HepG2 (cell line): Measurements from ENCODE around the gene NCAM2. TPM values are rescaled to one million over a fixed set of nuclear protein-coding genes. Genes with fewer than 3 reads are reported as not detected.

Experiments
- ATAC-seq: fragments of 200-7000 bp; cut with Tn5 transposase; 3 replicates; pipeline ENCODE4 v1.9.1; 2020; ENCODE audit warnings: mild to moderate bottlenecking, moderate library complexity
- Bru-seq: library from RNA; stranded (reverse); fragments of 400-500 nt; gene quantifications from one replicate; lab custom pipeline; 2021; lab: Mats Ljungman, UMichigan
- BruChase-seq, 2 experiments: library from RNA; stranded (reverse); fragments of 400-500 nt; gene quantifications; one replicate each; lab custom pipeline; 2021; lab: Mats Ljungman, UMichigan
- BruUV-seq: library from RNA; stranded (reverse); fragments of 400-500 nt; replicated peaks from 2 replicates; lab custom pipeline; 2021; lab: Mats Ljungman, UMichigan
- CTCF ChIA-PET: fragments of 300-600 bp; formaldehyde crosslinking; extraction: SDS; loops from one replicate; lab custom pipeline; 2021; ENCODE audit warnings: low total read pairs, inconsistent platforms, low intra/inter-chr PET ratio; lab: Yijun Ruan, JAX
- POLR2A ChIA-PET: fragments of 350-600 bp; sonication (Branson Sonifier 250); formaldehyde crosslinking; loops from one replicate; lab custom pipeline; 2020; ENCODE audit warnings: antibody characterized with exemption, inconsistent platforms; lab: Yijun Ruan, JAX
- DNase-seq: peaks from one replicate; pipeline ENCODE4 v3.0.0-alpha.2; 2015; ENCODE audit warnings: low spot score
- FAIRE-seq: peaks from 3 replicates; lab custom pipeline; 2011; peaks lifted over from hg19 to GRCh38; lab: Jason Lieb, UNC
- H2AFZ ChIP-seq: one replicate; pipeline ENCODE4 v1.6.1; 2011; ENCODE audit warnings: low read length, inconsistent platforms
- H3K27ac ChIP-seq: fragments of 300-600 bp; 3 replicates; pipeline ENCODE4 v1.8.0; 2011; ENCODE audit warnings: mixed run types, mild to moderate bottlenecking, mixed read lengths, low read length, inconsistent platforms; ENCODE audit not compliant: insufficient read depth; ENCODE audit errors: extremely low read length
- H3K27me3 ChIP-seq, 2 experiments: fragments of 200-600 bp in 1 of 2; 2 replicates in 1 of 2; 3 replicates in 1 of 2; pipeline versions ENCODE4 v1.6.0 to v1.8.0; 2011; ENCODE audit warnings: low read length in 2 of 2, mild to moderate bottlenecking in 2 of 2, moderate library complexity in 2 of 2, inconsistent platforms in 1 of 2; ENCODE audit not compliant: insufficient read depth in 2 of 2, control insufficient read depth in 1 of 2
- H3K36me3 ChIP-seq, 2 experiments: fragments of 200-600 bp in 1 of 2; replicated peaks in 1 of 2; 2 replicates in 1 of 2; 3 replicates in 1 of 2; pipeline versions ENCODE4 v1.5.1 to v1.8.0; 2011; ENCODE audit warnings: low read length in 2 of 2, inconsistent platforms in 1 of 2; ENCODE audit not compliant: insufficient read depth in 2 of 2, control insufficient read depth in 1 of 2
- H3K4me1 ChIP-seq: 2 replicates; pipeline ENCODE4 v1.5.1; 2012; ENCODE audit warnings: low read length, inconsistent platforms; ENCODE audit not compliant: insufficient read depth
- H3K4me2 ChIP-seq: 2 replicates; pipeline ENCODE4 v1.6.0; 2011; ENCODE audit warnings: low read depth, low read length, inconsistent platforms
- H3K4me3 ChIP-seq, 3 experiments: fragments of 200-600 bp in 1 of 3; sonication (generic), shearing (Covaris generic) in 1 of 3; replicated peaks in 1 of 3; 2 replicates each; pipeline ENCODE4 v1.5.1; 2011 to 2016; ENCODE audit warnings: low read length in 3 of 3, inconsistent platforms in 2 of 3, low read depth in 2 of 3, mild to moderate bottlenecking in 2 of 3, control low read depth in 1 of 3, mixed read lengths in 1 of 3; ENCODE audit not compliant: insufficient read depth in 1 of 3
- H3K79me2 ChIP-seq: one replicate; pipeline ENCODE4 v1.6.1; 2011; ENCODE audit warnings: low read length, inconsistent platforms; ENCODE audit not compliant: insufficient read depth
- H3K9ac ChIP-seq: 2 replicates; pipeline ENCODE4 v1.6.0; 2011; ENCODE audit warnings: mild to moderate bottlenecking, low read depth, low read length, inconsistent platforms; ENCODE audit not compliant: insufficient read depth
- H3K9me3 ChIP-seq: 2 replicates; pipeline ENCODE4 v1.5.1; 2012; ENCODE audit warnings: mild to moderate bottlenecking, low read length
- H4K20me1 ChIP-seq: 2 replicates; pipeline ENCODE4 v1.6.0; 2011; ENCODE audit warnings: inconsistent platforms, mild to moderate bottlenecking, low read length, moderate library complexity; ENCODE audit not compliant: insufficient read depth
- ADNP ChIP-seq: sonication (generic); formaldehyde crosslinking; IDR thresholded peaks from 2 replicates; pipeline ENCODE4 v1.4.0; 2020; ENCODE audit warnings: missing genetic modification reagents
- CHD2 ChIP-seq: IDR thresholded peaks from 2 replicates; pipeline ENCODE4 v1.6.1; 2011; ENCODE audit warnings: low read depth, low read length, improper control_type of control experiment
- FOXK2 ChIP-seq: fragments of 450-650 bp; IDR thresholded peaks from 2 replicates; pipeline ENCODE4 v1.6.1; 2016
- GABPB1 ChIP-seq: IDR thresholded peaks from 2 replicates; pipeline ENCODE4 v1.6.1; 2016; ENCODE audit warnings: mild to moderate bottlenecking, missing genetic modification reagents, moderate library complexity, missing compliant biosample characterization
- HNRNPLL ChIP-seq: fragments of 200-400 bp; formaldehyde crosslinking; IDR thresholded peaks from 2 replicates; pipeline ENCODE4 v1.6.1; 2017; ENCODE audit warnings: mild to moderate bottlenecking, low read depth, low read length; ENCODE audit not compliant: poor library complexity, severe bottlenecking
- KDM2A ChIP-seq: sonication (generic); formaldehyde crosslinking; IDR thresholded peaks from 2 replicates; pipeline ENCODE4 v1.4.0; 2020; ENCODE audit warnings: low read depth, missing genetic modification reagents, borderline replicate concordance
- POGZ ChIP-seq: sonication (generic); formaldehyde crosslinking; IDR thresholded peaks from 2 replicates; pipeline ENCODE4 v1.4.0; 2020; ENCODE audit warnings: mild to moderate bottlenecking, missing genetic modification reagents
- TBL1XR1 ChIP-seq: fragments of 150-350 bp; IDR thresholded peaks from 2 replicates; pipeline ENCODE4 v1.6.1; 2014; ENCODE audit warnings: borderline replicate concordance, low read length; ENCODE audit not compliant: partially characterized antibody
- YEATS4 ChIP-seq: sonication (generic); formaldehyde crosslinking; IDR thresholded peaks from 2 replicates; pipeline ENCODE4 v1.4.0; 2020; ENCODE audit warnings: missing genetic modification reagents, borderline replicate concordance
- ZMYM4 ChIP-seq: sonication (generic); formaldehyde crosslinking; IDR thresholded peaks from 2 replicates; pipeline ENCODE4 v1.8.1; 2023; ENCODE audit warnings: mild to moderate bottlenecking, missing genetic modification reagents
- ZNF576 ChIP-seq: sonication (generic); formaldehyde crosslinking; IDR thresholded peaks from 2 replicates; pipeline ENCODE4 v1.4.0; 2020; ENCODE audit warnings: mild to moderate bottlenecking, missing genetic modification reagents
- WGBS: methylation state at CpG from one replicate; pipeline ENCODE4 v1.1.6; 2017; ENCODE audit warnings: low lambda C conversion rate; 5-methylcytosine and 5-hydroxymethylcytosine counted together
- in situ Hi-C: cut with HindIII; loops from 2 replicates; pipeline ENCODE4 v1.10.0; 2017; ENCODE audit warnings: low pct_unique_long_range_greater_than_20kb; ENCODE audit not compliant: extremely low pct_ligation_motif_present
- intact Hi-C: fragments of 100-400 bp; cut with micrococcal nuclease; formaldehyde crosslinking; loops from one replicate; pipeline ENCODE4 v1.10.0; 2022; ENCODE audit not compliant: unreplicated experiment
- long read RNA-seq, 2 experiments: library from RNA in 1 of 2; library from polyadenylated mRNA in 1 of 2; stranded (forward) in 1 of 2; unstranded in 1 of 2; transcript quantifications; one replicate each; pipeline ENCODE4 v2.0.0, GENCODE V29; 2019 to 2022
- polyA minus RNA-seq, 3 experiments: library from RNA; depleted of rRNA, polyadenylated mRNA; stranded (reverse); fragments of >200 nt; gene quantifications; 2 replicates each; pipeline ENCODE4 v1.2.3, GENCODE V29; 2011; ENCODE audit warnings: low replicate concordance in 1 of 3
- polyA plus RNA-seq, 8 experiments: library from polyadenylated mRNA; depleted of rRNA in 3 of 8; stranded (reverse) in 7 of 8; unstranded in 1 of 8; fragments of >200 nt; fragmentation: Illumina TruSeq in 4 of 8; extraction: Trizol in 4 of 8; gene quantifications; 2 replicates each; pipeline versions ENCODE4 v1.2.1 to v1.2.3, GENCODE V29; 2011 to 2016; ENCODE audit warnings: low read depth in 4 of 8, missing spikeins in 1 of 8, mixed read lengths in 1 of 8; ENCODE audit not compliant: insufficient read depth in 1 of 8
- total RNA-seq, 5 experiments: library from RNA; depleted of rRNA; stranded (reverse); fragments of >200 nt; fragmentation: Illumina TruSeq; extraction: Trizol; gene quantifications; 2 replicates each; pipeline ENCODE4 v1.2.3, GENCODE V29; 2016; ENCODE audit warnings: low read depth in 1 of 5
- TF ChIP-seq, protein P1 (sequence below), 2 experiments: sonication (generic) in 1 of 2; formaldehyde crosslinking in 1 of 2; IDR thresholded peaks; 2 replicates each; pipeline versions ENCODE4 v1.6.1 to v1.9.0; 2014 to 2022; ENCODE audit warnings: antibody characterized with exemption in 1 of 2, borderline replicate concordance in 1 of 2, inconsistent platforms in 1 of 2, low read depth in 1 of 2, missing genetic modification reagents in 1 of 2

NCAM2 gene
- total RNA-seq (2016; rRNA removed; fragmentation: Illumina TruSeq; extraction: Trizol) (not detected in 2 replicates), polyA plus RNA-seq (2011; rRNA removed) (not detected in 2 replicates), polyA minus RNA-seq (2011; rRNA and poly(A)+ RNA removed; ENCODE audit: low replicate concordance) (0.21 TPM in 1 of 2 replicates, not detected in the other), Bru-seq, nascent RNA (percentile 10 among the genes with signal in this experiment), BruChase-seq, experiment 1, labeled RNA remaining after a 6-hour chase (percentile 13 among the genes with signal in this experiment), BruChase-seq, experiment 2, labeled RNA remaining after a 2-hour chase (percentile 8 among the genes with signal in this experiment)
- total RNA-seq (2016; cell fraction: cytosol; rRNA removed; fragmentation: Illumina TruSeq; extraction: Trizol; ENCODE audit: low read depth) = not detected in 2 replicates
- total RNA-seq (2016; cell fraction: insoluble cytoplasmic fraction; rRNA removed; fragmentation: Illumina TruSeq; extraction: Trizol) = not detected in 2 replicates
- not detected in 2 replicates for total RNA-seq (2016; cell fraction: membrane; rRNA removed; fragmentation: Illumina TruSeq; extraction: Trizol)
- not detected in 2 replicates for total RNA-seq (2016; cell fraction: nucleus; rRNA removed; fragmentation: Illumina TruSeq; extraction: Trizol)
- polyA plus RNA-seq (2011; cell fraction: cytosol; rRNA removed) = not detected in 2 replicates
- polyA plus RNA-seq (2011; cell fraction: nucleus; rRNA removed) = not detected in 2 replicates
- not detected in 2 replicates for polyA plus RNA-seq (2012)
- not detected in 2 replicates for polyA plus RNA-seq (2016; cell fraction: cytosol; fragmentation: Illumina TruSeq; extraction: Trizol; ENCODE audit: low read depth)
- not detected in 2 replicates for polyA plus RNA-seq (2016; cell fraction: insoluble cytoplasmic fraction; fragmentation: Illumina TruSeq; extraction: Trizol; ENCODE audit: low read depth)
- polyA plus RNA-seq (2016; cell fraction: membrane; fragmentation: Illumina TruSeq; extraction: Trizol; ENCODE audit: low read depth) = not detected in 2 replicates
- polyA plus RNA-seq (2016; cell fraction: nucleus; fragmentation: Illumina TruSeq; extraction: Trizol; ENCODE audit: insufficient read depth, low read depth) = not detected in 2 replicates
- polyA minus RNA-seq (2011; cell fraction: cytosol; rRNA and poly(A)+ RNA removed) = not detected in 2 replicates
- not detected in 2 replicates for polyA minus RNA-seq (2011; cell fraction: nucleus; rRNA and poly(A)+ RNA removed)
- long read RNA-seq, experiment 1 = 0 reads
- long read RNA-seq, experiment 2 = 0 reads

- Histone ChIP-seq H3K27me3 (peaks cover 0 to 6% of the 10 kb centered on the region in 2 experiments; a peak in 1 of 5 replicates), H3K4me1 (no peaks in the 10 kb centered on the region), H3K27ac (no peak within 1 kb of the TSS), H3K4me3 (peak within 1 kb of the TSS; percentile 36 to 62 (median 61)), H2AFZ (no peak within 1 kb of the TSS), H3K4me2 (peak within 1 kb of the TSS; percentile 86), H3K79me2 (no peaks in the 10 kb centered on the region), H4K20me1 (no peaks in the 10 kb centered on the region), H3K9ac (no peak within 1 kb of the TSS), H3K9me3 (no peaks in the 10 kb centered on the region), H3K36me3 (no peaks in the 10 kb centered on the region)
- ChIA-PET POLR2A (no interaction called here), CTCF (interaction anchor here (2.2 kb wide), 1 partner anchor 1794 kb away, joined by 5 read pairs; no protein-coding TSS in a partner anchor)
- DNase-seq (peak; percentile 9), FAIRE-seq (no peak), ATAC-seq (peak; percentile 91)
- no TSS peak for BruUV-seq
- in situ Hi-C loops = no loop called here
- 68% methylated on average over 11 of the region's 86 CpGs for WGBS
- intact Hi-C loops = loop anchor here (2.0 kb wide), 1 partner anchor 105 kb away; no protein-coding TSS in a partner anchor
- TF ChIP-seq TBL1XR1 (no peak), ZMYM4 (CRISPR knock-in tag) (peak; percentile 69; the same call in 1 of the 2 replicates), HNRNPLL (peak; percentile 92), POGZ (peak; percentile 79), KDM2A (CRISPR knock-in tag) (0 out of 2 replicates have a peak, but pooled peaks have one; percentile 49), ADNP (CRISPR knock-in tag) (peak; percentile 71), CHD2 (peak; percentile 74), GABPB1 (CRISPR knock-in tag) (peak; percentile 66), ZNF576 (no peak), YEATS4 (peak; percentile 45; the same call in 1 of the 2 replicates), FOXK2 (no peak)
- TF ChIP-seq, protein P1, sequence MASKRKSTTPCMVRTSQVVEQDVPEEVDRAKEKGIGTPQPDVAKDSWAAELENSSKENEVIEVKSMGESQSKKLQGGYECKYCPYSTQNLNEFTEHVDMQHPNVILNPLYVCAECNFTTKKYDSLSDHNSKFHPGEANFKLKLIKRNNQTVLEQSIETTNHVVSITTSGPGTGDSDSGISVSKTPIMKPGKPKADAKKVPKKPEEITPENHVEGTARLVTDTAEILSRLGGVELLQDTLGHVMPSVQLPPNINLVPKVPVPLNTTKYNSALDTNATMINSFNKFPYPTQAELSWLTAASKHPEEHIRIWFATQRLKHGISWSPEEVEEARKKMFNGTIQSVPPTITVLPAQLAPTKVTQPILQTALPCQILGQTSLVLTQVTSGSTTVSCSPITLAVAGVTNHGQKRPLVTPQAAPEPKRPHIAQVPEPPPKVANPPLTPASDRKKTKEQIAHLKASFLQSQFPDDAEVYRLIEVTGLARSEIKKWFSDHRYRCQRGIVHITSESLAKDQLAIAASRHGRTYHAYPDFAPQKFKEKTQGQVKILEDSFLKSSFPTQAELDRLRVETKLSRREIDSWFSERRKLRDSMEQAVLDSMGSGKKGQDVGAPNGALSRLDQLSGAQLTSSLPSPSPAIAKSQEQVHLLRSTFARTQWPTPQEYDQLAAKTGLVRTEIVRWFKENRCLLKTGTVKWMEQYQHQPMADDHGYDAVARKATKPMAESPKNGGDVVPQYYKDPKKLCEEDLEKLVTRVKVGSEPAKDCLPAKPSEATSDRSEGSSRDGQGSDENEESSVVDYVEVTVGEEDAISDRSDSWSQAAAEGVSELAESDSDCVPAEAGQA (IDR thresholded peaks at IDR 0.05; ENCODE audit: low read depth) = no peak
- TF ChIP-seq, protein P1 (CRISPR knock-in tag; IDR thresholded peaks at IDR 0.05; ENCODE audit: borderline replicate concordance) = no peak
Observed at GRCh38 chr21:20997636-20998455, at the start of gene NCAM2. NCAM2 (plus strand) TSS chr21:20998409.
